Fibroblast of the aortic adventitia (primary cell): ENCODE data around the gene VASN. TPM values are rescaled to one million over a fixed set of nuclear protein-coding genes. Genes with fewer than 3 reads are reported as not detected.
A peak's percentile ranks its signal among the peaks of the same experiment; 100 is the strongest.

Experiments used
- DNase-seq: peaks from one replicate; pipeline ENCODE4 v3.0.0-alpha.2; 2010; ENCODE audit warnings: low read depth
- H3K4me3 ChIP-seq: 2 replicates; pipeline ENCODE4 v1.5.1; 2011; ENCODE audit warnings: low read depth, mild to moderate bottlenecking, control low read depth, low read length, moderate library complexity
- total RNA-seq: library from RNA; depleted of rRNA; stranded (reverse); fragments of >200 nt; gene quantifications from 2 replicates; pipeline ENCODE4 v1.2.3, GENCODE V29; 2012; ENCODE audit warnings: low replicate concordance
- TF ChIP-seq, protein P1 (sequence below): IDR thresholded peaks from 2 replicates; pipeline ENCODE4 v1.5.1; 2011; ENCODE audit warnings: mild to moderate bottlenecking, low read length, control low read depth, inconsistent platforms; ENCODE audit not compliant: insufficient read depth

Gene VASN
- total RNA-seq, 1 donor: 130 TPM

DNA sequence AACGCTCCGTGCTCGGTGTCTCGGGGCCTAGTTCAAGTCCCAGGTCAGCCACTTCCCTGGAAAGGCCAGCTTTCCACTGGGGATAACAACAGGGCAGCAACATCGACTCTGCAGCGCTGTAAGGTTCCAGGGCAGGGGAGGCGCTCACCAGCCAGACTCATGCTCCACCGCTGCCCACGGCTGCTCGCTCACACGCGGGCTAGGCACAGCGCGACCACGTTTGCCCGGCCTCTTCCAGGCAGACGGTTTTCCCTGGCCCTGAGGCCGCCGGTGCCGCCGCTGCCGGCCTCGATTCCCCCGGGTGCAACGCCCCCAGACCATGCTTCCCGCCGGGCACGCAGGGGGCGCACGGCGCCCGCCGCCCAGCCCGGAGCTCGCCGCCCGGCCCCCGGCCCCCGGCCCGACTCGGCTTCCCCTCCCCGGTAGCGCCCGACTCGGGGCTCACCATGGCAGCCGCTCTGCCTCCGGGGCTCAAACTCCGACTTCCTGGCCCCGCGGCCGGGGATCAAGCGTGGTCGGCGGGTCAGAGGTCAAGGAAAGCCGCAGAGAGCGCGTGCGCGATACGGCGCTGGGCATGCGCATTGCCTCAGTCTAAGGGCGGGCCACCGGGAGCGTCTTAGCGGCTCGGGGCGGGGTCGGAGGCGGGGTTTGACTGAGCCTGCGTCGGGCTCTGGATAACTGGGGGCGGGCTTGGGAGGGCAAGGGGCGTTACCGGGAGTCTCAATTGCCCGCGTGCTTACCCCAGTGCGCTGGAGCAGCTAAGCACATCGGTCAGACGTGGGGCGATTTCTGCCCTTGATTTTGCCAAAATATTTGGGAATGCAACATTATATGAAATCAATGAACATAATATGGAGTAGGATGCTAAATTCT, 20.6 kb upstream of the VASN start, which contains the start of gene PAM16:
PAM16 (minus strand) TSS at position 535 of the 873 bp plus-strand sequence; CDS start at position 448, 87 bp downstream.
- TF ChIP-seq, protein P1, sequence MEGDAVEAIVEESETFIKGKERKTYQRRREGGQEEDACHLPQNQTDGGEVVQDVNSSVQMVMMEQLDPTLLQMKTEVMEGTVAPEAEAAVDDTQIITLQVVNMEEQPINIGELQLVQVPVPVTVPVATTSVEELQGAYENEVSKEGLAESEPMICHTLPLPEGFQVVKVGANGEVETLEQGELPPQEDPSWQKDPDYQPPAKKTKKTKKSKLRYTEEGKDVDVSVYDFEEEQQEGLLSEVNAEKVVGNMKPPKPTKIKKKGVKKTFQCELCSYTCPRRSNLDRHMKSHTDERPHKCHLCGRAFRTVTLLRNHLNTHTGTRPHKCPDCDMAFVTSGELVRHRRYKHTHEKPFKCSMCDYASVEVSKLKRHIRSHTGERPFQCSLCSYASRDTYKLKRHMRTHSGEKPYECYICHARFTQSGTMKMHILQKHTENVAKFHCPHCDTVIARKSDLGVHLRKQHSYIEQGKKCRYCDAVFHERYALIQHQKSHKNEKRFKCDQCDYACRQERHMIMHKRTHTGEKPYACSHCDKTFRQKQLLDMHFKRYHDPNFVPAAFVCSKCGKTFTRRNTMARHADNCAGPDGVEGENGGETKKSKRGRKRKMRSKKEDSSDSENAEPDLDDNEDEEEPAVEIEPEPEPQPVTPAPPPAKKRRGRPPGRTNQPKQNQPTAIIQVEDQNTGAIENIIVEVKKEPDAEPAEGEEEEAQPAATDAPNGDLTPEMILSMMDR: no peak

DNA sequence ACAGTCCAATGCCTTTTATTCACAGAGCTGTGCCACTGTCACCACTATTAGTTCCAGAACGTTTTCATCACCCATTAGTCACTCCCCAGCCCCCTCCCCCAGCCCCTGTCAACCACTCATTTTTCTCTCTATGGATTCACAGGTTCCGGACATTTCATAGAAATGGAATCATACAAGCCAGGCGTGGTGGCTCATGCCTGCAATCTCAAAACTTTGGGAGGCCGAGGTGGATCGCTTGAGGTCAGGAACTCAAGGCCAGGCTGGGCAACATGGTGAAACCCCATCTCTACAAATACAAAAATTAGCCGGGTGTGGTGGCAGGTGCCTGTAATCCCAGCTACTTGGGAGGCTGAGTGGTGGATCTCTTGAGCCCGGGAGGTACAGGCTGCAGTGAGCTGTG, 19.8 kb upstream of the VASN start:
- TF ChIP-seq, protein P1: no peak
- no peak for DNase-seq
- no peak overlapping the region for H3K4me3 ChIP-seq

More for the DNA sequence above, 20.6 kb upstream of the VASN start, which contains the start of gene PAM16:
- DNase-seq: peak; percentile 91
- peak within 1 kb of the TSS; percentile 89 for H3K4me3 ChIP-seq

DNA sequence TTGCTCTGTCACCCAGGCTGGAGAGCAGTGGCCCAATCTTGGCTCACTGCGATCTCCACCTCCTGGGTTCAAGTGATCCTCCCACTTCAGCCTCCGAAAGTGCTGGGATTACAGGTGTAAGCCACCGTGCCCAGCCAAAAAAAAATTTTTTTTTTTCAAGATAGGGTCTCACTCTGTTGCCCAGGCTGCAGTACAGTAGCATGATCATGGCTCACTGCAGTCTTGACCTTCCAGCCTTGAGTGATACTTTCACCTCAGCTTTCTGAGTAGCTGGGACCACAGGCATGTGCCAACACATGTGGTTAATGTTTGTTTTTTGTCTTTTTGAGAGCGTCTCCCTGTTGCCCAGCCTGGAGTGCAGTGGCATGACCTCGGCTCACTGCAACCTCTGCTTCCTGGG, 18.8 kb upstream of the VASN start:
- TF ChIP-seq, protein P1: no peak
- no peak overlapping the region for H3K4me3 ChIP-seq
- DNase-seq: no peak

DNA sequence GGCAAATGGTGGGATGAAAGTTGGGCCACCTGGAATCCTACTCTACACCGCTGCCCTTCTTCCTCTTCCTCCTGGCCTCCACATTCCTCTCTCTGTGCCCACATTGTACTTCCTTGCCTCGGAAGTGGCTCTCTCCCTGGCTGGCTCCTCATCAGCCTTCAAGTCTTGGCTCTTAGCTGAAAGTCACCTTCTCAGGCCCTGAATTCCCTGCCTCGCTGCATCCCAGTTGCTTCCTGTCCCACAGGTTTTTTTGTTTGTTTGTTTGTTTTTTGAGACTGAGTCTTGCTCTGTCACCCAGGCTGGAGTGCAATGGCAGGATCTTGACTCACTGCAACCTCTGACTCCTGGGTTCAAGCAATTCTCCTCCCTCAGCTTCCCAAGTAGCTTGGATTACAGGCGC, 18.0 kb upstream of the VASN start:
- no peak overlapping the region for H3K4me3 ChIP-seq
- no peak for DNase-seq
- TF ChIP-seq, protein P1: no peak

DNA sequence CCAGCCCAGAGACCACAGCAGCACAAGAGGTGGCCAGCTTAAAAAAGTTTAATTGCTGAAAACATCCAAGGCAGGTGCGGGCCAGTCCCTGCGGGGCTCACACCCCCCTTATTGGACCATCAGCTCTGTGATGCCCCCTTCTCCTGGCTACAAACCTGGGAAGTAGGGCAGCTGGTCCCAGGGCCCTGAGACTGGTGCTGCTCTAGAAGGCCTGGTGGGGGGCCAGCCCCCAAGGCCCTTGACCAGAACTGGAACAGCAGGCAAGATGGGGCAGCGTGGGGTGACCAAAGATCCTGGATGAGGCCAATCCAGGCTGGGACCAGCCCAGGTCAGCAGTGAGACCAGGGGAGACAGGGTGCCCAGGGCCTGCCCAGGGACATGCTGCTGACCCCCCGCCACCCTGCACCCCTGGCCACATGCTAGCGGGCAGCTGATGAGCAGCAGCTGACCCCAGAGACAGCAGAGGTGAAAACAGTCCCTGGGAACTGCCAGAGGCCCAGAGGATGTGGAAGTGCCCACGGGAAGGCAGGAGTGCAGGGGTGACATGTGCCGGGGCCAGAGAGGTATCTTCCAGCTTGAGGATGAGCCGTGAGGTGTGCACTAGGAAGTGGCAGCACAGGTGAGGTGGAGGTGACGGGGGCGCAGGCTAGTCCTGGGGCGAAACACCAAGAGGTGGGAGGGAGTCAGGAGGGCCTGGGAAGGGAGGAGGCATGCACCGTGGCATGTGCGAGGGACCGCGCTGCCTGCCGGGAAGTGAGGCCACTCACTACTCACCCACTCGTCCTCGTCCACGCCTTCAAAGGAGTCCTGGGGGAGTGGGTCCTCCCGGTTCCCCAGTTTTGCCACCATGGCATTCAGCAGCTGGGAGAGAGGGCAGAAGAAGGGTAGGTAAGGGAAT, 16.9 kb upstream of the VASN start:
- no peak for DNase-seq
- no peak overlapping the region for H3K4me3 ChIP-seq
- TF ChIP-seq, protein P1: no peak

DNA sequence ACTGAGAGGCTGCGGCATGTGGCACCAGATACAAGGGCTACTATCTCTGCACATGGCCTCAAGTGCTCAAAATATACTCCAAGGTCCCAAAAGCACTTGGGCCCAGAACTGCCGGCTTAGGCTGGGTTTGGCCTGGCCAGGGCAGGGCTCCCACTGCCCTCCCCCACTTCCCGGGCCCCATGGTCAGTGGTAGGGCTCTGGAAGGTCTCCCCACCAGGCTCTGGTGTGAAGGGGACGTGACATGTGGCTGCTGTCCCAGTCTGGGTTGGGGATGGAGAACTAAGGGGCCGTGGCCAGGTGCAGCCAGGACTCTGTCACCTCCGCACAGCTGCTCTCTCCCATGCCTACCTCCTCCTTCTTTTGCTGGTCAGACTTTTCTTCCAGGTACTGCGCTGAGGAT, 14.8 kb upstream of the VASN start:
- no peak overlapping the region for H3K4me3 ChIP-seq
- TF ChIP-seq, protein P1: no peak
- no peak for DNase-seq
